Loucy (cell line): ENCODE data around the gene MAST4.

Experiments
- EZH2phosphoT487 ChIP-seq: fragments of 200-600 bp; IDR thresholded peaks from 2 replicates; pipeline ENCODE4 v1.6.1; 2018; ENCODE audit warnings: antibody characterized with exemption, mild to moderate bottlenecking, moderate library complexity, borderline replicate concordance
- TF ChIP-seq, protein P1 (sequence below): fragments of 200-600 bp; sonication (generic); conservative IDR thresholded peaks from 2 replicates; pipeline ENCODE4 v1.5.1; 2014; ENCODE audit warnings: mild to moderate bottlenecking, antibody characterized with exemption, low read length

DNA sequence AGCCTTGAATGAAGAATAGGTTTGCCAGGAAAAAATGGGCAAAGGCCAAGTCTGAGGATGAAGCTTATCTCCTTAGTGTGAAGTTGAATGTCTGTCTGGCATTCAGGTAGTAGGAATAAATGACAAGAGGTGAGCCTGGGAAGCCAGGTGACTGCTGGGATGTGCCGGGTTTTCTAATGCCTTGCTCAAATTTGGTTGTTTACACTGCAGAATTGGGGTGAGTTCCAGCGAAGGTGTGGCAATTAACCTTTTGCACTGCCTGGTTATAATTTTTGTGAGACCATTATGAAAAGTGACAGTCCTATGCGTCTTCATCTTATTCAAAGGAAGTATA, 73.6 kb downstream of the MAST4 start:
- TF ChIP-seq, protein P1, sequence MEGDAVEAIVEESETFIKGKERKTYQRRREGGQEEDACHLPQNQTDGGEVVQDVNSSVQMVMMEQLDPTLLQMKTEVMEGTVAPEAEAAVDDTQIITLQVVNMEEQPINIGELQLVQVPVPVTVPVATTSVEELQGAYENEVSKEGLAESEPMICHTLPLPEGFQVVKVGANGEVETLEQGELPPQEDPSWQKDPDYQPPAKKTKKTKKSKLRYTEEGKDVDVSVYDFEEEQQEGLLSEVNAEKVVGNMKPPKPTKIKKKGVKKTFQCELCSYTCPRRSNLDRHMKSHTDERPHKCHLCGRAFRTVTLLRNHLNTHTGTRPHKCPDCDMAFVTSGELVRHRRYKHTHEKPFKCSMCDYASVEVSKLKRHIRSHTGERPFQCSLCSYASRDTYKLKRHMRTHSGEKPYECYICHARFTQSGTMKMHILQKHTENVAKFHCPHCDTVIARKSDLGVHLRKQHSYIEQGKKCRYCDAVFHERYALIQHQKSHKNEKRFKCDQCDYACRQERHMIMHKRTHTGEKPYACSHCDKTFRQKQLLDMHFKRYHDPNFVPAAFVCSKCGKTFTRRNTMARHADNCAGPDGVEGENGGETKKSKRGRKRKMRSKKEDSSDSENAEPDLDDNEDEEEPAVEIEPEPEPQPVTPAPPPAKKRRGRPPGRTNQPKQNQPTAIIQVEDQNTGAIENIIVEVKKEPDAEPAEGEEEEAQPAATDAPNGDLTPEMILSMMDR: no peak
- TF ChIP-seq EZH2phosphoT487: no peak
